HG02981 (cell line): Measurements from ENCODE around the gene EN1.

ENCODE experiments used
- ATAC-seq: cut with Tn5 transposase; IDR thresholded peaks from one replicate; pipeline ENCODE4 v1.9.1; 2021; ENCODE audit warnings: mild to moderate bottlenecking, moderate library complexity; ENCODE audit not compliant: unreplicated experiment

The EN1 gene

GRCh38 chr2:118794546-118794945, 52.9 kb downstream of the EN1 start:
- ATAC-seq = no peak
